Endothelial cell of umbilical vein (primary cell): ENCODE data around the gene FBXO10. TPM values are rescaled to one million over a fixed set of nuclear protein-coding genes. Genes with fewer than 3 reads are reported as not detected.

Experiments
- BruUV-seq: library from RNA; stranded (reverse); fragments of 400-500 nt; replicated peaks from 2 replicates; lab custom pipeline; 2021; lab: Mats Ljungman, UMichigan
- CTCF ChIA-PET: fragments of 300-600, 350-600 bp; sonication (Branson Sonifier 250); formaldehyde crosslinking; loops from one replicate; lab custom pipeline; 2021; ENCODE audit warnings: antibody characterized with exemption, inconsistent platforms; lab: Charles Lee
- POLR2A ChIA-PET: fragments of 300-600, 350-600 bp; sonication (Branson Sonifier 250); formaldehyde crosslinking; loops from one replicate; lab custom pipeline; 2021; ENCODE audit warnings: antibody characterized with exemption, inconsistent platforms; lab: Charles Lee
- DNase-seq: peaks from one replicate; pipeline ENCODE4 v3.0.0-alpha.2; 2011; ENCODE audit warnings: low read depth, low spot score
- FAIRE-seq: peaks from 2 replicates; lab custom pipeline; 2011; peaks lifted over from hg19 to GRCh38; lab: Jason Lieb, UNC
- H2AFZ ChIP-seq: 2 replicates; pipeline ENCODE4 v1.6.0; 2012; ENCODE audit warnings: low read depth, low read length, control low read depth, inconsistent platforms
- H3K27ac ChIP-seq: 2 replicates; pipeline ENCODE4 v1.5.1; 2011; ENCODE audit warnings: low read depth, mild to moderate bottlenecking, control low read depth, low read length, moderate library complexity; ENCODE audit not compliant: insufficient read depth
- H3K27me3 ChIP-seq, 2 experiments: 2 replicates each; pipeline versions ENCODE4 v1.6.0 to v1.6.1; 2011; ENCODE audit warnings: low read length in 2 of 2, mixed read lengths in 1 of 2; ENCODE audit not compliant: control insufficient read depth in 2 of 2, insufficient read depth in 2 of 2
- H3K36me3 ChIP-seq, 2 experiments: 2 replicates in 1 of 2; 3 replicates in 1 of 2; pipeline ENCODE4 v1.5.1; 2011; ENCODE audit warnings: low read length in 2 of 2, mild to moderate bottlenecking in 1 of 2, moderate library complexity in 1 of 2; ENCODE audit not compliant: control insufficient read depth in 2 of 2, insufficient read depth in 2 of 2; ENCODE audit errors: extremely low read depth in 1 of 2
- H3K4me1 ChIP-seq: 3 replicates; pipeline ENCODE4 v1.5.1; 2011; ENCODE audit warnings: mild to moderate bottlenecking, low read length; ENCODE audit not compliant: control insufficient read depth, insufficient read depth; ENCODE audit errors: extremely low read depth
- H3K4me2 ChIP-seq: 2 replicates; pipeline ENCODE4 v1.6.1; 2011; ENCODE audit warnings: low read length, control low read depth, mixed read lengths; ENCODE audit not compliant: insufficient read depth
- H3K4me3 ChIP-seq, 3 experiments: fragments of 200-600 bp in 1 of 3; sonication (generic), shearing (Covaris generic) in 1 of 3; replicated peaks in 1 of 3; 2 replicates each; pipeline ENCODE4 v1.5.1; 2011 to 2016; ENCODE audit warnings: control low read depth in 3 of 3, low read length in 3 of 3, mild to moderate bottlenecking in 2 of 3, inconsistent platforms in 1 of 3, low read depth in 1 of 3, moderate library complexity in 1 of 3; ENCODE audit not compliant: insufficient read depth in 1 of 3
- H3K79me2 ChIP-seq: 2 replicates; pipeline ENCODE4 v1.6.0; 2012; ENCODE audit warnings: low read length, inconsistent platforms; ENCODE audit not compliant: control insufficient read depth, insufficient read depth
- H3K9ac ChIP-seq: replicated peaks from 2 replicates; pipeline ENCODE3; 2011; ENCODE audit warnings: low read length, control low read depth; ENCODE audit not compliant: insufficient read depth; ENCODE audit errors: extremely low read depth
- H3K9me1 ChIP-seq: replicated peaks from 3 replicates; pipeline ENCODE4 v1.6.0; 2011; ENCODE audit warnings: mild to moderate bottlenecking, low read length; ENCODE audit not compliant: control insufficient read depth, insufficient read depth; ENCODE audit errors: extremely low read depth
- H3K9me3 ChIP-seq: replicated peaks from 2 replicates; pipeline ENCODE4 v1.5.1; 2012; ENCODE audit warnings: low read length, inconsistent platforms; ENCODE audit not compliant: control insufficient read depth, insufficient read depth
- H4K20me1 ChIP-seq: replicated peaks from 2 replicates; pipeline ENCODE3; 2011; ENCODE audit warnings: mild to moderate bottlenecking, low read length; ENCODE audit not compliant: control insufficient read depth, insufficient read depth; ENCODE audit errors: extremely low read depth
- EZH2 ChIP-seq: IDR thresholded peaks from 2 replicates; pipeline ENCODE4 v1.6.1; 2012; ENCODE audit warnings: borderline replicate concordance, low read depth, mild to moderate bottlenecking, moderate library complexity, low read length, inconsistent platforms; ENCODE audit not compliant: severe bottlenecking
- FOS ChIP-seq: IDR thresholded peaks from 2 replicates; pipeline ENCODE4 v1.6.1; 2011; ENCODE audit warnings: mild to moderate bottlenecking, low read length, moderate library complexity, borderline replicate concordance; ENCODE audit not compliant: insufficient read depth
- GATA2 ChIP-seq: IDR thresholded peaks from 2 replicates; pipeline ENCODE4 v1.7.0; 2011; ENCODE audit warnings: low read depth, mild to moderate bottlenecking, moderate library complexity, mixed read lengths, low read length; ENCODE audit not compliant: insufficient read length, insufficient read depth
- JUN ChIP-seq: IDR thresholded peaks from 2 replicates; pipeline ENCODE4 v1.6.1; 2011; ENCODE audit warnings: borderline replicate concordance, low read depth; ENCODE audit not compliant: insufficient read length, insufficient read depth
- POLR2A ChIP-seq: IDR thresholded peaks from 2 replicates; pipeline ENCODE4 v1.6.1; 2012; ENCODE audit warnings: low read depth, mild to moderate bottlenecking, control low read depth, low read length
- POLR2AphosphoS5 ChIP-seq: IDR thresholded peaks from 2 replicates; pipeline ENCODE4 v1.6.1; 2012; ENCODE audit warnings: low read depth, mild to moderate bottlenecking, control low read depth, low read length, moderate library complexity; ENCODE audit not compliant: insufficient read depth
- dilution Hi-C: fragments of 300-500 bp; cut with MboI; formaldehyde crosslinking; loops from one replicate; pipeline ENCODE4 v1.15.0; 2019; ENCODE audit warnings: low sequenced_read_pairs; ENCODE audit not compliant: extremely low pct_ligation_motif_present
- intact Hi-C: fragments of 100-400 bp; cut with micrococcal nuclease; formaldehyde crosslinking; loops from one replicate; pipeline ENCODE4 v1.10.0; 2022
- polyA plus RNA-seq, 4 experiments: library from polyadenylated mRNA; depleted of rRNA in 3 of 4; stranded (reverse) in 3 of 4; unstranded in 1 of 4; fragments of >200 nt; gene quantifications; 2 replicates each; pipeline versions ENCODE4 v1.2.1 to v1.2.3, GENCODE V29; 2011 to 2012; ENCODE audit warnings: missing spikeins in 1 of 4
- total RNA-seq: library from RNA; stranded (reverse); gene quantifications from 2 replicates; pipeline ENCODE4 v1.2.3, GENCODE V29; 2021

FBXO10 gene
- total and polyA plus RNA-seq, 2 donors (not counting 3 experiments of a cell fraction or from before 2014, with no cell fraction given): 11.8 to 14.4 TPM

DNA sequence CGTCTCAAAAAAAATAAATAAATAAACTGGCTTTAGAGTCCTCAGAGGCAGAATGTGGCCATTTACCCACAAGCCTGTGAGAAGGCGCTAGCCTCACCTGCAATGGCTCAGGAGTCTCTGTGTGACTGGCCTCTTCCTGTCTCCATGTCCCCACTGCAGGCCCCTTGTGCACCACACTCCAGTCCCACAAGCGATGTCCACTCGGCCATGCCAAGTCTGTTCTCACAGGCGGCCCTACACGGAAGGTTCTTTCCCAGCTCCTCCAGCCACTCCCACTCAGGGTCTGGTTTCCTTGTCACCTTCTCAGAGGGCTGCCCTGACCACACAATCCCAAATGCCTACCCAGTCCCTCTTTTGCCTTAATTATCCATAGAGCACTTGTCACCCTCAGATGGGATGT lies 52.3 kb downstream of the FBXO10 start:
- H3K27ac ChIP-seq: no peak overlapping the region
- H3K27me3 ChIP-seq: no peaks in the 10 kb centered on the region
- intact Hi-C loops: no loop called here
- dilution Hi-C loops: no loop called here
- H2AFZ ChIP-seq: no peak overlapping the region
- BruUV-seq: no TSS peak
- H3K79me2 ChIP-seq: no peaks in the 10 kb centered on the region
- H3K36me3 ChIP-seq: peaks cover 0 to 25% of the 10 kb centered on the region in 2 experiments
- H3K4me2 ChIP-seq: no peak overlapping the region
- ChIA-PET POLR2A (no interaction called here), CTCF (no interaction called here)
- DNase-seq (no peak), FAIRE-seq (no peak)
- no peak overlapping the region for H3K9ac ChIP-seq
- no peaks in the 10 kb centered on the region for H3K9me3 ChIP-seq
- no peaks in the 10 kb centered on the region for H3K4me1 ChIP-seq
- TF ChIP-seq EZH2: no peak
- TF ChIP-seq FOS: no peak
- TF ChIP-seq POLR2A: no peak
- no peak for TF ChIP-seq GATA2
- TF ChIP-seq POLR2AphosphoS5: no peak
- no peak for TF ChIP-seq JUN
- no peak overlapping the region for H3K4me3 ChIP-seq
- H3K9me1 ChIP-seq: no peaks in the 10 kb centered on the region
- no peaks in the 10 kb centered on the region for H4K20me1 ChIP-seq

DNA sequence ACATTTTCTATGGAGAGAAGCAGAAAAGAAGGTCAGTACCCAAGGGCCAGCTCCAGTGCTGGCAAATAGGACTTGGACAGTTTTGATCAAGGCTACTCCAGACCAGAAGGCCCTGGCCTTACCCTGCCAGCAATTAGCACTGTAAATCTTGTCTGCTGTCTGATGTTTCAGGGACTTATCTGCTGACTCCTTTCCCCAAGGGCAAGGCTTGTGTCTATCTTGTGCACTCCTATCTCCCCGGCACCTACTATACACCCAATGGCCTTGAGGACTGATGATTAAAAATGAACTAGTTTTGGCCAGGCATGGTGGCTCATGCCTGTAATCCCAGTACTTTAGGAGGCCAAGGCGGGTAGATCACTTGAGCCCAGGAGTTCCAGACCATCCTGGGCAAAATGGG lies 53.2 kb downstream of the FBXO10 start:
- peaks cover 2 to 25% of the 10 kb centered on the region in 2 experiments for H3K36me3 ChIP-seq
- dilution Hi-C loops (no loop called here), intact Hi-C loops (no loop called here)
- CTCF ChIA-PET: no interaction called here
- H2AFZ ChIP-seq: no peak overlapping the region
- DNase-seq (no peak), FAIRE-seq (no peak)
- no peaks in the 10 kb centered on the region for H3K4me1 ChIP-seq
- no peak overlapping the region for H3K4me3 ChIP-seq
- no peaks in the 10 kb centered on the region for H3K79me2 ChIP-seq
- no peak overlapping the region for H3K4me2 ChIP-seq
- no peak overlapping the region for H3K27ac ChIP-seq
- no peaks in the 10 kb centered on the region for H3K9me3 ChIP-seq
- no peaks in the 10 kb centered on the region for H4K20me1 ChIP-seq
- H3K9ac ChIP-seq: no peak overlapping the region
- H3K27me3 ChIP-seq: no peaks in the 10 kb centered on the region
- POLR2A ChIA-PET: no interaction called here
- no peaks in the 10 kb centered on the region for H3K9me1 ChIP-seq
- no peak for TF ChIP-seq JUN
- BruUV-seq: no TSS peak
